Measurements from ENCODE around the gene SMURF2. TPM values are rescaled to one million over a fixed set of nuclear protein-coding genes. Genes with fewer than 3 reads are reported as not detected.
"Not testable (repeated sequence)": the region's sequence is repeated elsewhere in the genome, so short reads cannot be mapped to it uniquely, and the experiment has no call there.

The SMURF2 gene
- total RNA-seq, 1 experiment from 2014 or later: 70.0 TPM

GRCh38 chr17:64599187-64599676, 62.9 kb downstream of the SMURF2 start:
- DNase-seq (ENCODE audit: low read depth): no peak

DNA sequence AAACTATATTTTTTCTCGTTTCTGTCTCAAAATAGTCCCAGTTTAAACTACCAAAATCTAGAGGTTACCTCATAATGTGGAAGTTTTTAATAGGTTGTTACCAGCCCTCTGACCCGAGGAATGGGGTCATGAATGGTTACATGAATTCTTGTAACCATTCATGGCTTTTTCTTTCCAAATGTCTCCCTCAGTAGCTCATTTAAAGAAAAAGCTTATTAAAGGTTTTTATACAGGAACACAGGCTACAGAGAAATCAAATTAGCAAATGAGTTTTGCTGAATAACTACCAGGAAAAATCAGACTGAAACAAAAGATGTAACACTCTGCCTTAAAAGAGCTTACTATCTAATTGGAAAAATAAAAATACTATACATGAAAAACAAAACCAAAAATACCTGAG, 63.4 kb downstream of the SMURF2 start:
- DNase-seq (ENCODE audit: low read depth): no peak

GRCh38 chr17:64596988-64597387, 65.1 kb downstream of the SMURF2 start:
- no peak for DNase-seq (ENCODE audit: low read depth)

- no peak for DNase-seq (ENCODE audit: low read depth)
Measured at GRCh38 chr17:64596439-64596838, 65.7 kb downstream of the SMURF2 start.

- no peak for DNase-seq (ENCODE audit: low read depth)
Measured at GRCh38 chr17:64591944-64592343, 70.2 kb downstream of the SMURF2 start.

DNA sequence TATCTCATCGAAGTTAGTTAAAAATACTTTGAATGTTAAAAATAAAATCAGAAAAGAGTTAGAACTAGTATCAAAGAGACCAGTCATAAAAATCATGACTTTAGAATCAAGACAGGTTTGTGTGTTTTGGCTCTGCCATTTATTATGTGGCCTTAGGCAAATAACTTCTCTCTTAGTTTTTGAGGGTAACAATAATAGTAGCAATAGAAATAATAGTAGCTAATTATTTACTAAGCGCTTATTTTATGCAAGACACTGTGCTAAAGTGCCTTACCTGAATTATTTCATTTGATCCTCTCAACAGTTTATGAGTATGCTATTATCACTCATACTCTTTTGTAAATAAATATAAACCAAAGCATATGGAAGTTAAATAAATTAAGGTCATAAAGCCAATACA, 77.0 kb downstream of the SMURF2 start:
- no peak for DNase-seq (ENCODE audit: low read depth)

DNA sequence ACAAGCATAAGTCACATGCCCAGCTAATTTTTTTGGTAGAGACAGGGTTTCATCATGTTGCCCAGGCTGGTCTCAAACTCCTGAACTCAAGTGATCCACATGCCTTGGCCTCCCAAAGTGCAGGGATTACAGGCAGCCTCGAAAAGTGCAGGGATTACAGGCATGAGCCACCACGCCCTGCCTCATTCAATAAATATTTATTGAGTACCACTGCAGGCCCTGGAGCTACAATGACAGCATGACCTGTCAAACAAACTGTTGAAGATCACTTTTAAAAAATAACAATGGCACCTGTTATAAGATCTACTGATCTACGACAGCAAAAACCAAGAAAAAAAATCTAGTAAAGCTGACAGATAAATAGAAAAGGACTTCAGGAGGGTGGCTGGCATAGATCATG, 79.1 kb downstream of the SMURF2 start:
- no peak for DNase-seq (ENCODE audit: low read depth)

GRCh38 chr17:64580384-64581315, 81.5 kb downstream of the SMURF2 start:
- no peak for DNase-seq (ENCODE audit: low read depth)

GRCh38 chr17:64579917-64580316, 82.2 kb downstream of the SMURF2 start:
- DNase-seq (ENCODE audit: low read depth): no peak

DNA sequence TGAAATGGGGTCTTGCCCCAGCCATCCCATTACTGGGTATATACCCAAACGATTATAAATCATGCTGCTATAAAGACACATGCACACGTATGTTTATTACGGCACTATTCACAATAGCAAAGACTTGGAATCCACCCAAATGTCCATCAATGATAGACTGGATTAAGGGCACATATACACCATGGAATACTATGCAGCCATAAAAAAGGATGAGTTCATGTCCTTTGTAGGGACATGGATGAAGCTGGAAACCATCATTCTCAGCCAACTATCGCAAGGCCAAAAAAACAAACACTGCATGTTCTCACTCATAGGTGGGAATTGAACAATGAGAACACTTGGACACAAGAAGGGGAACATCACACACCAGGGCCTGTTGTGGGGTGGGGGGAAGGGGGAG, 85.1 kb downstream of the SMURF2 start:
- DNase-seq (ENCODE audit: low read depth): not testable (repeated sequence)

- DNase-seq (ENCODE audit: low read depth): no peak
Measured at GRCh38 chr17:64575431-64575830, 86.7 kb downstream of the SMURF2 start.

GRCh38 chr17:64574646-64575045, 87.5 kb downstream of the SMURF2 start:
- DNase-seq (ENCODE audit: low read depth): no peak

DNA sequence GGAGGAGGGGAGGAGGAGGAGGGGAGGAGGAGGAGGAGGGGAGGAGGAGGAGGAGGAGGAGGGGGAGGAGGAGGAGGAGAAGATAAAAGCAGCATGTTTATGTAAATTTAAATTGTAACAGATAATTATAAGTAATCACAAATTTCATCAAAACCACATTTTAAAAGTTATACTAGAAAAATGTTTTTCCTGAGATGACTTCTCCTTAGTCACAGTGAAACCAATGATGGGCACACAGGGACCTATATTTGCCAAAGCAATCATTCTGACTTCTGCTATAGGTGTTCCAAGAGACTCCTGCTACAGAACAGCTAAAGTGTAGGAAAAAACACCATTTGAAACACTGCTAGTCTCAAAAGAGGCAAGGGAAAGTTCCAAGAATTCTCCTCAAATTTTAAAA, 88.9 kb downstream of the SMURF2 start:
- DNase-seq (ENCODE audit: low read depth): no peak

- DNase-seq (ENCODE audit: low read depth): peak; percentile 19
Measured at GRCh38 chr17:64572682-64573154, 89.4 kb downstream of the SMURF2 start.

DNA sequence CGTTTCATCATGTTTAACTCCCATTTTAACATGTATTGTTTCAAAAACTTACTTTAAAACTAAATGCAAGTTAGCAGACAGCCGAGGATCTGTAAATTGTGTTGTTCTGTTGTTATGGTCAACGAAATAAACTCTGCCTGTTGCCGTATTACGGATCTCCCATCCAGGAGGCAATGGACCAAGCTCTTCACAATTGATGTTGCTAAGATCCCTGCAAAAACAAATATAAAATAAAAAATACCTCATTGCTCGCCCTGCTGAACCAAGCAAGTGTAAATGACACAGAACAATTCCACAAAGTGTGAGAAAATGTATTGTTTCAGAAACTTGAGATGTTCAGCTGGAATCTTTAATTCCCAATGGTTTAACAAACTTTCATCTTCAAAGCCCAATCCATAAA, 90.4 kb downstream of the SMURF2 start:
- DNase-seq (ENCODE audit: low read depth): no peak

GRCh38 chr17:64565563-64565962, 96.5 kb downstream of the SMURF2 start:
- DNase-seq (ENCODE audit: low read depth): no peak

DNA sequence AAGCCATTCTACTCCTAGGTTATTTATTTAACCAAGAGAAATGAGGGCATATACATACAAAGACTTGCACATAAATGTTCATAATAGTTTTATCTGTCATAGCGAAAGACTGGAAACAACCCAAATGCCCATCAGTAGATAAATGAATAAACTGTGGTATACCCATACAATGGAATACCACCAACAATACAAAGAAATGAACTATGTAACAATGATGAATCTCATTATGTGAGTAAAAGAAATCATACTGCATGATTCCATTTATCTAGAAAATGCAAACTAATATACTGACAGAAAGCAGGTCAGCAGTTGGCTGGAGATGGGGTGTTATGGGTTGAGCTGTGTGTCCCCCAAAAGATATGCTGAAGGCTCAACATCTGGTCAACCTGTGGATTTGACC, 98.0 kb downstream of the SMURF2 start:
- no peak for DNase-seq (ENCODE audit: low read depth)

- no peak for DNase-seq (ENCODE audit: low read depth)
Measured at GRCh38 chr17:64555281-64555680, 106.8 kb downstream of the SMURF2 start.

- DNase-seq (ENCODE audit: low read depth): no peak
Measured at GRCh38 chr17:64554028-64554637, 108.0 kb downstream of the SMURF2 start.

DNA sequence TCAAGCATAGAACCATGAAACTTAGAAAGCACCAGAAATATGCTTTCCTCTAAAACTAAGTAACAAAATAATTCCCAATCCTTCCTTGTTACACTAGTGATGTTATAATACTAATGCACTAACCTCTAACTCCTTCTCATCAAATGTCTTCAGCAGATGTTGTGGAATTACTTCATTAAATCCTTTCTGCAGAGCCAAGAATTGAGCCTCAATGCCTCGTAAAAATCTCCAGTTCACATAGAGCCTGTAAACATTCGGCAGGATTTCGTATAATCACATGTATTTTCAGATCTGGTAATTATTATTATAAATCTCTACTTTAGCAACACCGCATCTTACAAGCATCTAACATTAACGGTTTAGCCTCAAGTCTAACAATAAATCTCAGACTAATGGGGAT, 110.6 kb downstream of the SMURF2 start:
- DNase-seq (ENCODE audit: low read depth): no peak

- DNase-seq (ENCODE audit: low read depth): no peak
Measured at GRCh38 chr17:64547319-64547718, 114.8 kb downstream of the SMURF2 start.

GRCh38 chr17:64546716-64547115, 115.4 kb downstream of the SMURF2 start:
- DNase-seq (ENCODE audit: low read depth): no peak

GRCh38 chr17:64544742-64545141, 117.4 kb downstream of the SMURF2 start:
- no peak for DNase-seq (ENCODE audit: low read depth)
